HG02973 (cell line): ENCODE measurements around the gene KCNQ5.

Experiments
- ATAC-seq: cut with Tn5 transposase; IDR thresholded peaks from one replicate; pipeline ENCODE4 v1.9.1; 2021; ENCODE audit warnings: moderate library complexity; ENCODE audit not compliant: unreplicated experiment

Gene KCNQ5

GRCh38 chr6:72675396-72675795, 53.5 kb downstream of the KCNQ5 start:
- ATAC-seq: no peak

GRCh38 chr6:72676995-72677394, 55.1 kb downstream of the KCNQ5 start:
- ATAC-seq: no peak

- no peak for ATAC-seq
Measured at GRCh38 chr6:72677740-72678139, 55.9 kb downstream of the KCNQ5 start.

DNA sequence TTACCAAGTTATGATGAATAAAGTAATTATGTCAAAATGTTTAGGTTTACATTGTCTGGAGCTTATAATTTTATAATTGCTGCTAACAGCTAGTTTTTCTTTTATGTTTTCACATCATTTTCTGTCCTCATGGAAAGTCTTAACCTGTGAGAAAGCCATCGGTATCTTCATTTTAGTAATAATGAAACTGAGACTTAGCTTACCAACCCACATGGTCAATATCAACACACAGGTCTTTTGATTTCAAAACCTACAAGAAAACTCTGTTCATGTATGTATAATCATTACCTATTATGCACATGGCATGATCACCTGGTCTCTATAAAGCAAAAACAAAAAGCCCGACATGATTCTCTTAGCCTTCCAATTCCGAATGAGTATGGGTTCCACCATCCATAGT, 61.9 kb downstream of the KCNQ5 start:
- ATAC-seq: peak; percentile 89

DNA sequence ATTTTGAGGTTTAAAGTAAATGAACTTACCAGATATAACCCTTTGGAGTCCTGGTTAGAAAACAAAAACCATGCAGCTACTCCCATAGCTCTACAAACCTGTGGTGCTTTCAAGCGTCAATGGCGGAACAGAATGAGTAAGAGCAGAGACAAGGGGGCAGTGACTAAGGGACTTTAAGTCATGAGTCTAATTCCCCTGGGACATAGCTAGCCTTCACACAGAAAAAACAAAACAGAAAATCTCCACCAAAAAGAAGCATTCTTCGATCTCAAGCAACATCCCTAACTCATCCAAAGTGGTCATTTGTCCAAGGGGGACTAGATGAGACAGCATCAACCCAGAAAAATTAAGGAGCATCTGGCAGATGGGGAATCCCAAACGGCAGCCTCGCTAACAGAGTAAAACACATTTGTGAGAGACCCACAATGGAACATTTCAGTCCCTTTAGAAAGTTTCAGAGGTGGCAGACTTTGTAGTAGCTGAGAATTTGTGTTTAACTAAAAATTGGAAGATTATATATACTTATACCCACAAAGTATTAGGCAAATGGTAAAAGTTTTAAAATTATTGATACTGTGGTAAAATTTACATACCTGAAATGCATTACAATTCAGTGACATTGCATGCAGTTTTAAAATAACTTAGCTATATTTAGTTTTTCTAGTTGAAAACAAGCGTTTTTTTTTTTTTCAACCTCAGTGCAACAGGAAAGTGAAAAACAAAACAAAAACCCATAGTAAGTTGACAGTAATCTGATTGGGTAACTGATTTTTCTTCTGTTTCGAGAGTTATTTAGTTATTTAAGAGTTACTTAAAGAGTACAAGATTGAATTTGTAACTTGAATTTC, 67.5 kb downstream of the KCNQ5 start:
- ATAC-seq: peak; percentile 92

DNA sequence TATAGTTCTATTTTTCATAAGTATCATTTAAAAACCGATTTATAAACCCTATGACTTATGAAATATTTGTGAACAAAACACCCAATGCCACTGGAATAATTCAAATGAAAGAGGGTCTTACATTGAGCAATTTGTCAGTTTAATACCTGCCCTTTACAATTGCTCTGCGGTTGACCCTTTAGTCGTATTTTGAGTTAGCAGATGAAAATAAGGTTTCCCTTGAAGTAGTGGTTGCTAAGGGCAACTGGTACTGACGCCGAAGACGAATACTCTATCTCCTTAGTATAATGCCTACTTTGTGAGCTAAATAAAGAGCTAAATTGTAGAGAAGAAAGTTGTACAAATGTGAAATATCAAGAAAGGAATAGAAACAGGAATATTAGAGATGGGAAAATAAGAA, 69.4 kb downstream of the KCNQ5 start:
- no peak for ATAC-seq

DNA sequence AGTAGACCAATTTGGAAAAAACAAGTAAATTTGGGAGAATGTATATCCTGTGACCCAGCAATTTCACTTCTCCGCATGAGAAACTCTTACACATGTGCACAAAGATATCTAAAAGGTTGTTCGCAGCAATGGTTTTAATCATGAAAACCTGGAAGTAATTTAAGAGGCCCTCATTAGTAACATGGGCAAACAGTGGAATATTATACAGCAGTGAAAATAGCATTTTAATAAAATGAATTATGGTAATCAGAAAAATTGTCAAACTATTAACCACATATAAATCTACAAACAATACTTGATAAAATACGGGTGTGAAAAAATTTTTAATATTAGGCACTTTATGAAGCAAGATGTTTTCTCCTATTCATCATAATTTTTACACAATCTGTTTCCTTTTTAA, 74.2 kb downstream of the KCNQ5 start:
- ATAC-seq: no peak

DNA sequence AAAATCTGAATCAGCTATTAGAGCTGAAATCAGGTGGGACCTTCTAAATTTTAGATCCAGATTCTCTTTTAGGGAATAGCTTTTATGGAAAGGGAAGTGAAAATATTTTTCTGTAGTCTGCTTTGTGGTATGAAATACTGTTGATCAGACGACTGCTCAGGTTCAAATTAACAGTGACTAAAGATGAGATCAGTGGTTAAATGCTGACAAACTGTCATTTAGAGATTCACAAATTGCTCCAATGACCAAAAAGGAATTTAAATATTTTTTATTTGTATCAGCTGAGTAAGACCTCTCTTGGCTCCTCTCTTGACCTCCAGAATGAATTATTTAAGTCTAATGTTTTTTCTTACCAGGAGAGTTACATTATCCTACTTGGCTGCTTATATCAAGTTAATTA, 77.3 kb downstream of the KCNQ5 start:
- no peak for ATAC-seq

GRCh38 chr6:72702421-72702820, 80.6 kb downstream of the KCNQ5 start:
- ATAC-seq: no peak

DNA sequence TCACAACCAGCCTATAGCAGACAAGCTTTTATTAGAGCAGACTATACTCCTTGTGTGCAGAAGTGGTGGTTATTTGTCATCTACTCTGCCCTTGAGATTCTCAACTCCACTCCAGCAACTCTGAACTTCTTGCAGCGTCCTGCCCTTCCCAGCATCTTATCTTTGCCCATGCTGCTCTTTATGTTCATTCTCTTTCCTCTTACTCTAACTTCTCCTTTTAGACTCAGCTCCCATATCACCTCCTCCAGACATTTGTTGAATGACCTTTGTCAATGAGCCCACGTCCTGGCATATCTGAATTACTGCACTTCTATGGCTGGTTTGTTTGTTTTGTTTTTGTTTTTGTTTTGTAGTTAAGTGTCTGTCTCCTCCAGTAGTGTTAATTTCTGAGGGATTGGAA, 81.2 kb downstream of the KCNQ5 start:
- ATAC-seq: no peak

DNA sequence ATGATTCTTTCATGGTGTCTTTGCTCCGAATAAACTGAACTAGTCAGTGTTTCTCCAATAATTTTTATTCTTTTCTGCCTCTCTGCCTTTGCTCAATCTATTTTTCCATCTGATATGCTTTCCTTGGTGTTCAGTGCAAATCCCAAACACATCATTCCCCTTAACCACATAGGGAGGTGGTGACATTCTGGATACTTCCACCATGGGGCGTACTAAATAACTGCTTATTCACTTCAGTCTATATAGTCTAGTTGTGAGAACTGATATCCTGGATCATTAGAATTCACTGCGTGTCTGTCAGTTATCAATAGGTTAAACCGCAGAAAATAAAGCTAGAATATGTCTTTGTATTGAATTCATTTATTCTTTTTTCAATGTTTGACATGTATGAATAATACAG, 83.1 kb downstream of the KCNQ5 start:
- ATAC-seq: no peak

GRCh38 chr6:72709431-72709830, 87.6 kb downstream of the KCNQ5 start:
- no peak for ATAC-seq

GRCh38 chr6:72711731-72712130, 89.9 kb downstream of the KCNQ5 start:
- no peak for ATAC-seq

DNA sequence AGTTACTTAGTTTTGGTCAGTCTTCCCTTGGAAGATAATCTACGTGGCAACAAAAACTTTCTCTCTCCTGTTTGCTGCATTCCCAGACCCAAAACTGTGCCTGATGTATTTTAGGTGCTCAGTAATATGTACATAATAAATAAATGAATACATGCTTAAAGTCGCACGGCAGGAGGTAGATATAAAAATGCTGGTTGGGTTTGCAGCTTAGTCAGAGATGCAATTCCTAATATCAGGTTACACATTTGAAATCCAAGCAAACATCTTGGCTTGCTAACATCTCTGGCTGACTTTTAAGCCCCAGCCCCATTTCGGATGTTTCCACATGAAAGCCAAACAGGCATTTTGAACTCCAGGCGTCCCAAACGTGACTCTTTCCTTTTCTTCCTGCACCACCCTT, 91.0 kb downstream of the KCNQ5 start:
- ATAC-seq: no peak

DNA sequence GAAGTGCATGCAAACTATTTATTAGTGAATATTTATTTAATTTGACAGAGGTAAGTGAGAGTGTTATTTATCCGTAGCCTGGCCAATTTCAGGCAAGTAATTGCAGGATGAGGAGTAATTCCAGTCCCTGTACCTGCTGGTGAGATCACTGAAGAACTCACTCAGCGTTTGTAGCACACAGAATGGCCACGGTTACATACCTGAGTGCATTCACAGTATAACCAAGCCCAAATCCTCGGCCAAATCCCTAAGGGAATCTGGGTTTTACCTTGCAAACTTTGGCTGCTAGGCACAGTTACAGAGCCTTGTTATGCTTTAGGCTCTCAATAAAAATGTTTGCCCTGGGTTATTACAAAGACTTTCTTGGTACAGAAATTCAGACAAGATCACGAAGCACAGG, 93.3 kb downstream of the KCNQ5 start:
- no peak for ATAC-seq

- ATAC-seq: no peak
Measured at GRCh38 chr6:72716916-72717315, 95.1 kb downstream of the KCNQ5 start.

- ATAC-seq: no peak
Measured at GRCh38 chr6:72720464-72720863, 98.6 kb downstream of the KCNQ5 start.

DNA sequence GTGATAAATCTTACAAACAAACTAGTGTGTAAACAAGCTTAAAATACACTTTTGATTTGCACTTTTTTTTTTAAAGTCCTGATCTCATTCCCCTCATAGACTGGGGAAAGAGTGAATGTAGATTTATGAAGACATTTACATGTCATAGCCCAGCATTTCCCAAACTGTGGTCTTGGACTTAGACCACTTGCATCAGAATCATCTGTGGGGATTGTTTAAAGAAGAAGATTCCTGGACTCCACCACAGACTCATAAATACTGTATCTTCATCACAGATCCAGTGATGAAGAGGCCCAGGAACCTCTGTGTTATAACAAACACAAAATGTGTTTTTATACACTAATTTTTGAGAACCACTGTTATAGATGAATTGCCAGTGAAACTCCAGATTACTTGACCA, 99.5 kb downstream of the KCNQ5 start:
- no peak for ATAC-seq

GRCh38 chr6:72724545-72724944, 102.7 kb downstream of the KCNQ5 start:
- ATAC-seq: peak; percentile 93

- no peak for ATAC-seq
Measured at GRCh38 chr6:72728706-72729343, 107.0 kb downstream of the KCNQ5 start.

DNA sequence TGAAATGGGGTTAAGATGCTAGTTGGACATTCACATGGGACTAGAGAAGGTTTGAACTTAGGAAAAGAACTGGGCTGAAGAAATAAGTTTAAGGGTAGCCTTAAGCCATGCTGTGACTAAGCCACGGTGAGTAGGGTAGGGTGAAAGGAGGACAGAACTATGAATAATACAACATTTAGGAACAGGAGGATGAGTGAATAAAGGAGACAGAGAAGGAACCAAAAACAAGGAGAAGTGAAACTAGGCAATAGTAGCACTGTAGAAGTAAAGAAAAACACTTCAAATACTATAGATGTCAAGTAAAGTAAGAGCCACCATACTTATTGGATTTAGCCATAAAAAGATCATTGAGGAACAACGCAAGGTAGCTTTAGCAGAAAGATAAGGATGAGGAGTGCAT, 111.2 kb downstream of the KCNQ5 start:
- ATAC-seq: no peak

- no peak for ATAC-seq
Measured at GRCh38 chr6:72738091-72738490, 116.2 kb downstream of the KCNQ5 start.

DNA sequence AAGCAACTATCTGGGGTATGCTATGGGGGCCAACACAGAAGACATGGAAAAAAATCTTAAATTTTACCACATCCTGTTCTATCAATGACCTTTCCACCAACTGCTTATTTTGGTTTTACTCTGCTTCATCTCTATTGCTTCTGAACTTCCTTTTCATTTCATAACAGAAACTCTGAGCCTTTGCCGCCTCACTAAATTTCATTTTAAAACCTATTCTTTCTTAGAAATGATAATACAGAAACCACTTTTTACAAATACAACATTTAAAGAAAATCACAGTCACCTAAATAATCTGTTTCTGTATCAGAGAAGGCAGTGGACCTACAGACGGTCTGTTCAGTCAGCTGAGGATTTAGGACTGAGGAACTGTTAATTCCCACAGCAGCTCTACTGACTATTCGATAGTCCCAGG, 117.5 kb downstream of the KCNQ5 start:
- peak; percentile 56 for ATAC-seq
